A673 (cell line): ENCODE measurements around the gene SSTR1. TPM values are rescaled to one million over a fixed set of nuclear protein-coding genes. Genes with fewer than 3 reads are reported as not detected.

ENCODE experiments used
- BruUV-seq: library from RNA; stranded (reverse); fragments of 400-500 nt; replicated peaks from 2 replicates; lab custom pipeline; 2021; lab: Mats Ljungman, UMichigan
- CTCF ChIA-PET: fragments of 300-600 bp; sonication (Branson Sonifier 250); formaldehyde crosslinking; loops from one replicate; lab custom pipeline; 2022; ENCODE audit warnings: antibody characterized with exemption; lab: Charles Lee
- POLR2A ChIA-PET: fragments of 300-600 bp; sonication (Branson Sonifier 250); formaldehyde crosslinking; loops from one replicate; lab custom pipeline; 2022; ENCODE audit warnings: antibody characterized with exemption; ENCODE audit not compliant: low non-redundant PET; lab: Charles Lee
- DNase-seq: peaks from one replicate; pipeline ENCODE4 v3.0.0-alpha.2; 2015; ENCODE audit warnings: low spot score
- H3K27ac ChIP-seq: fragments of 200-600 bp; sonication (generic); 2 replicates; pipeline ENCODE4 v1.5.1; 2016; ENCODE audit warnings: mixed run types, low read depth, mild to moderate bottlenecking, mixed read lengths, antibody characterized with exemption, low read length; ENCODE audit not compliant: poor library complexity, severe bottlenecking
- H3K27me3 ChIP-seq: fragments of 200-600 bp; sonication (generic); replicated peaks from 2 replicates; pipeline ENCODE4 v1.6.1; 2017; ENCODE audit warnings: mixed run types, low read depth, mild to moderate bottlenecking, mixed read lengths, antibody characterized with exemption, low read length; ENCODE audit not compliant: insufficient read depth, poor library complexity
- H3K36me3 ChIP-seq: fragments of 200-600 bp; sonication (generic); 2 replicates; pipeline ENCODE4 v1.6.1; 2016; ENCODE audit warnings: mixed run types, mild to moderate bottlenecking, mixed read lengths, antibody characterized with exemption, low read length; ENCODE audit not compliant: insufficient read depth, poor library complexity, severe bottlenecking
- H3K4me1 ChIP-seq: fragments of 200-600 bp; sonication (generic); 2 replicates; pipeline ENCODE4 v1.6.1; 2017; ENCODE audit warnings: mixed run types, mild to moderate bottlenecking, mixed read lengths, antibody characterized with exemption, low read length; ENCODE audit not compliant: insufficient read depth, poor library complexity, severe bottlenecking
- H3K4me3 ChIP-seq: fragments of 200-600 bp; sonication (generic); 2 replicates; pipeline ENCODE4 v1.5.1; 2016; ENCODE audit warnings: low read depth, mixed run types, mild to moderate bottlenecking, mixed read lengths, low read length; ENCODE audit not compliant: poor library complexity, severe bottlenecking
- H3K9me3 ChIP-seq: fragments of 200-600 bp; sonication (generic); 2 replicates; pipeline ENCODE4 v1.6.1; 2016; ENCODE audit warnings: mixed run types, low read depth, mild to moderate bottlenecking, mixed read lengths, antibody characterized with exemption, low read length; ENCODE audit not compliant: poor library complexity, severe bottlenecking
- CTCF ChIP-seq: fragments of 300-800, 200-600 bp; sonication (generic); conservative IDR thresholded peaks from 2 replicates; pipeline ENCODE4 v1.5.1; 2017; ENCODE audit warnings: low read depth, mild to moderate bottlenecking, antibody characterized with exemption, low read length, moderate library complexity, mixed read lengths
- EZH2 ChIP-seq: fragments of 200-600 bp; sonication (generic); IDR thresholded peaks from 2 replicates; pipeline ENCODE4 v1.6.1; 2017; ENCODE audit warnings: borderline replicate concordance, low read depth, mild to moderate bottlenecking, mixed read lengths, antibody characterized with exemption, low read length; ENCODE audit not compliant: poor library complexity, severe bottlenecking
- intact Hi-C: fragments of 100-400 bp; cut with micrococcal nuclease; formaldehyde crosslinking; loops from one replicate; pipeline ENCODE4 v1.10.0; 2022; ENCODE audit not compliant: unreplicated experiment
- total RNA-seq: library from RNA; stranded (reverse); gene quantifications from 2 replicates; pipeline ENCODE4 v1.2.3, GENCODE V29; 2021

Gene SSTR1
- total RNA-seq, 1 experiment from 2014 or later: 3.8 TPM

DNA sequence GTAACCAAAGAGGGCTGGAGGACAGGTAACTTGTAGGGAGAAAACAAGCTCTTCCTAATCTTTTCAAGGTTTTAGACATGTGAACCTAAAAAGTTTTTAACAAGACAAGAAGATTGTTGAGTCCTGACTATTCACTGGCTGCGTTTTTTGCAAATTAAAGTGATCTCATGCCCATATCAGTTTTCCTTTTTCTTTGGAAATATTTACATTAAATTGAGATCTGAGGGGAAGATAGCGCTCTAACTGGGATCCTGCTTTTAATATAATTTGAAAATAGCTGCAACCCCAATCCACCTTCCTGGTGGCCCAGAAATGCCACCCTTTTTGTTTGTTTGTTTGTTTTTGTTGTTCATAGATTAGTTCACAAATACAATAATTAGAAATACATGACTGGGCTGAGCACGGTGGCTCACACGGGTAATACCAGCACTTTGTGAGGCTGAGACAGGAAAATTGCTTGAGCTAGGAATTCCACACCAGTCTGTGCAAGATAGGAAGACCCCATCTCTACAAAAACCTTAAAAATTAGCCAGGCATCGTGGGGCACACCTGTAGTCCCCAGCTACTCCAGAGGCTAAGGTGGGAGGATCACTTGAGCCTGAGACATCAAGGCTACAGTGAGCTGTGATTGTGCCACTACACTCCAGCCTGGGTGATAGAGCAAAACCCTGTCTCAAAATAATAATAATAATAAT is 2.4 kb upstream of the SSTR1 start:
- DNase-seq: no peak
- no TSS peak for BruUV-seq
- ChIA-PET CTCF (interaction anchor here (0.6 kb wide), 1 partner anchor 304 kb away, joined by 4 read pairs; no protein-coding TSS in a partner anchor), POLR2A (no interaction called here)
- intact Hi-C loops: loop anchor here (5.0 kb wide), 2 partner anchors 303 to 402 kb away; no protein-coding TSS in a partner anchor
- Histone ChIP-seq H3K27me3 (peaks cover 16% of the 10 kb centered on the region), H3K4me3 (no peak overlapping the region), H3K27ac (no peak overlapping the region), H3K4me1 (peaks cover 4% of the 10 kb centered on the region), H3K9me3 (peaks cover 7% of the 10 kb centered on the region), H3K36me3 (no peaks in the 10 kb centered on the region)
- TF ChIP-seq EZH2 (no peak), CTCF (no peak)

- ChIA-PET CTCF (no interaction called here), POLR2A (no interaction called here)
- H3K36me3 ChIP-seq: no peaks in the 10 kb centered on the region
- peaks cover 4% of the 10 kb centered on the region for H3K4me1 ChIP-seq
- H3K9me3 ChIP-seq: peaks cover 7% of the 10 kb centered on the region
- DNase-seq: no peak
- H3K27ac ChIP-seq: no peak overlapping the region
- no peak overlapping the region for H3K4me3 ChIP-seq
- intact Hi-C loops: loop anchor here (5.0 kb wide), 2 partner anchors 304 to 401 kb away; no protein-coding TSS in a partner anchor
- peaks cover 24% of the 10 kb centered on the region for H3K27me3 ChIP-seq
- BruUV-seq: no TSS peak
- no peak for TF ChIP-seq CTCF
- TF ChIP-seq EZH2: no peak
Observed at GRCh38 chr14:38205949-38206665, 1.6 kb upstream of the SSTR1 start.

DNA sequence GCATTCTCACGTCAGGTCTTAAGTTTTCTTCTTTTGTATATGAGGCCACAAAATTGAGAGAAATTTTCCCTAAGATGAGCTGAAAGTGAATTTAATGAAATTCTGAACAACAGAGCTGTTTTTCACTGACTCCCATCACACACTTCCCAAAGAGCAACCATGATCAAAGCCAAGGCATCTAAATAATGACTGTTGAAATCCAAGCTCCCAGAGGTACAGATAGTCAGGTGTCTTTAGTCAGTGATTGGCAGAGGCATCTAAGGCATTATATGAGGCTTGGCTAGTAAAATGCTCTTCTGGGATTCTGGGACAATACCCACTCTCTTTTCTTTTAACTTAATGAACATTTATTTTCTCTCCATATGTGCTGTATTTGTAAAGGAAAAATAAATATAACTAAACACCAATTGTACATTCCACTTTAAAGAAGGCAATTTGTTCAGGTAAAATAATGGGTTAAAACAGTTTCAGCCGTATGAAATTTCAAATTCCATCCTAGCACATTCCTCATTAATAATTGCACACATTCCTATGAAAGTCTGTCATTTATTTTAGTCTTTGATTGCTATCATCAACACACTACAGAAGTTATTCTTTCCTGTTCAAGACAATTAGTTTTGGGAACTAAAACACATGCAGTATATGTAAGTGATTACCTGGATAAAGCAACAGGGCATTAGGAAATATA is 871 bp upstream of the SSTR1 start:
- Histone ChIP-seq H3K4me1 (peaks cover 4% of the 10 kb centered on the region), H3K27me3 (peaks cover 26% of the 10 kb centered on the region), H3K27ac (no peak overlapping the region), H3K9me3 (peaks cover 7% of the 10 kb centered on the region), H3K36me3 (no peaks in the 10 kb centered on the region), H3K4me3 (no peak overlapping the region)
- CTCF ChIA-PET: no interaction called here
- intact Hi-C loops: loop anchor here (5.0 kb wide), 2 partner anchors 305 to 400 kb away; no protein-coding TSS in a partner anchor
- no peak for TF ChIP-seq EZH2
- no peak for TF ChIP-seq CTCF
- DNase-seq: no peak
- POLR2A ChIA-PET: no interaction called here
- no TSS peak for BruUV-seq
